GM18508 (cell line): ENCODE results near the gene LLCFC1.

Source experiments
- ATAC-seq: cut with Tn5 transposase; IDR thresholded peaks from one replicate; pipeline ENCODE4 v1.9.1; 2021; ENCODE audit warnings: moderate number of reproducible peaks; ENCODE audit not compliant: insufficient read depth, unreplicated experiment

LLCFC1 gene

DNA sequence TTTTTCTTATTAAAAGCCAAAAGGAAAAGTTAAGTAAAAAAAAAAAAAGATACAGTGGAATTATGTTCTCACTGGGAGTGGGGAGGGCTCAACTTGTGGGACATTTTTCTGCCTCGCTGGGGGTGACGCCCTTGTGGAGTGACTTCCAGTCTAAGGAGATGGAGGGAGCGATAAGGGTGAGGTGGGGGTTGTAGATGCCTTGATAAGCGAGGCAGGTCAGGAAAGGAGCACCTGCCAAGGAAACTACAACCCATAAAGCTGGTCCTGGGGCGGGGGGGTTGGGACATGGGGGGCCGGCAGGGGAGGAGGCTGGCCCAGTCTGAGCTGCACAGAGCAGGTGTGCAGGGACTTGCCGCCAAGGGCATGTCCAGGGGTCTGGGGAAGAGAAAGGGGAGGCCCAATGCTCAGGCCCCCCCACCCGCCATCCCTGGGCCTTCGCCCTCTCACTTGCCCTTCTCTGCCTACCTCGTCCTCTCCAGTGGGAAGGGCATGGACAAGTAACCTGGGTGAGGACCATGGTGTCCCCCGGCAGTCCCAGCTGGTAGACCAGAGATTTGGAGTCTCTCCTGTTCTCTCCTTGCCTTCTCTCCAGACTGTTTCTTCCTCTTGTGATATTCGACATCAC, 3.2 kb upstream of the LLCFC1 start:
- no peak for ATAC-seq

DNA sequence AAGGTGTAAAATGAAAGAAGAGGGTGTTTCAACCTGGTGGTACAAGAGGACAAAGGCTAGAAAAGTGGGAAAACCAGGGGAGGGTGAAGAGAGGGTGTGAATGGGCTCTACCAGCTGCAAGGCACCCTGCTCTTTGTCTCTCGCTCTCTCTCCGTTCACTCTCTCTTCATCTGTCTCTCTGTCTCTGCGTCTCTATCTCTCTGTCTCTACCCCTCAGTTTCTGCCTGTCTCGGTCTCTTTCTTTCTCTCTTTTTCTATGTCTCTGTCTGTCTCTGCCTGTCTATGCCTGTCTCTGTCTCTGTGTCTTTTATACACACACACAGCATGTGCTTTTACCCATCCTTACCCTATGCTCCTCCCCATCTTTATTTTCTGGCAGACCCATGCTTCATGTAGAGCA, 673 bp upstream of the LLCFC1 start:
- no peak for ATAC-seq

DNA sequence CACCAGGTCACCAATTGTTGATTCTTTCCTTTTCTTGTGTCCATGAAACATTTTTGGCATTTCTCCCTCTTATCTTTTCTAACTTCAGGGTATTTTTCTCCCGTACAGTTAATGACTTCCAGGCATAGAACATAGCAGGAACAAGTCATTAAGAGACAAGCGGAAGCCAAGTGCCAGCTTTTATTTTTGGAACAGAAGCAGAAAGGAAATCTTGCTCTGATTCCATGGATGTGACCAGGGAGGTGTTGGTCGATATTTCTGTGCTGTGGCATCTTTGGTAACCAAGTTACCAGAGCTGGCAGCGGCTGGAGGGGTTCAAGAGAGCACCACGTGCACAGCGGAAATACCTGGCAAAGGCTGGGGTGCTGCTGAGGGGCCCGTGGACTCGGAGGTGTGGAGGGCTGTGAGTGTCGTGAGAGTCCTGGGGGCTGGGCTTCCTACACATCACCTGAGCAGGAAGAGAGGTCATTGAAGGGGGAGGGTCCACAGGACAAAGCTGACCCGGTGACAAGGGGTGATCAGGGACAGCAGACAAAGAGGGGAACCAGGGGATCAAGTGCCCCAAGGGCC, 1.8 kb downstream of the LLCFC1 start:
- no peak for ATAC-seq

DNA sequence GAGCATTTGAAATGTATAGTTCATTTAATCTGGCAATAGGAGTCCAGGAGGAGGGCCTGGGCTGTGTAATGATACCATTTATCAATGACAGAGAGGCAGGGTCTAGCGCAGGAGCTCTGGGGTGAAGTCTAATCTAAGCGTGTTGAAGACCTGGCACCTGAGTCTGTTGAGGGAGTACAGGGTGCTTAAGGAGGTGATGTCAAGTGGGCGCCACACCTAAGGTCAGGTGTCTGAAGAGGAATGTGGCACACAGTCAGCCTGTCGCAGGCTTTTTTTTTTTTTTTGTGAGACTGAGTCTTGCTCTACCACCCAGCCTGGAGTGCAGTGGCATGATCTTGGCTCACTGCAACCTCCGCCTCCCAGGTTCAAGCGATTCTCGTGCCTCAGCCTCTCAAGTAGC, 2.3 kb downstream of the LLCFC1 start:
- no peak for ATAC-seq

DNA sequence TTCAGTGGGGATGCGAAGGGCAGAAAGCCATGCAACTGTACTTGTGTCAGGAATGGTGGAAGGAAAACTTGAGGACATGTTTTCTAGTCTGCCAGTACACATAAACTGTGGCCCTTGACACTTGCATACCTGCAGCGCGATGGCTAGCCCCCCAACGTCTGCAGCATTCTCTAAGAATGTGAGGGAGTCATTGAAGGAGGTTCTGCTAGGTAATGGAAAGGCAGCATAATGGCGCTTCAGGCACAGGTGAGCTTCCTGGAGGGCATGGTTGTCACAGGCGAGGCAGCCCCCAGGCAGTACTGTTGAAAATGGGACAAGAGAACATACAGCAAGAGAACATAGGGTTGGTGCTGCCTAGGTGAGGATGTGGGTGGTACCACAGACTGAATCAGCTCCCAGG, 3.5 kb downstream of the LLCFC1 start:
- no peak for ATAC-seq

DNA sequence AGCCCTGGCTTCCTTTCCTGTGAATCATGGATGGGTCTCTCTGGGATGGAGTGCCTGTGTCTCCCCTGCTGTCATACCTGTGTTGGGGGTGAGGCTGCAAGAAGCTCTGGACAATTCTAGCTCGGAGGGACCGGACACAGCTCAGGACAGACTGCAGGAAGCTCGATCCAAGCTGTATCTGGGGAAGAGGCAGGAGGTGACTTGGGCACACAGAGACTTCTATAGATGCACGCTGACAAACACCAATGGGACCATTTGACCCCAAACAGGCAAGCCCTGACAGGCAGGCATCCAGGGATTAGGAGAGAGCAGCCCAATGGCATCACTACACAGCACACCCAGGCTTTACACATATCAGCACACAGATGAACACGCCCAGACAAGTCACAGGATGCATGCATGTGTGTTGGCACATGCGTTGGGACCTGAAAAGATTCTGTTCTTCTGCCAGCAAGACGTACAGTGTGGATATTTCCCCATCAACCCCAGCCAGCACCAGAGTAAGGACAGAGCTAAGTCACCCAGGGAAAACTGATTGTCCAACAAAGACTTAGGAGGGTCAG, 4.5 kb downstream of the LLCFC1 start:
- ATAC-seq: no peak

DNA sequence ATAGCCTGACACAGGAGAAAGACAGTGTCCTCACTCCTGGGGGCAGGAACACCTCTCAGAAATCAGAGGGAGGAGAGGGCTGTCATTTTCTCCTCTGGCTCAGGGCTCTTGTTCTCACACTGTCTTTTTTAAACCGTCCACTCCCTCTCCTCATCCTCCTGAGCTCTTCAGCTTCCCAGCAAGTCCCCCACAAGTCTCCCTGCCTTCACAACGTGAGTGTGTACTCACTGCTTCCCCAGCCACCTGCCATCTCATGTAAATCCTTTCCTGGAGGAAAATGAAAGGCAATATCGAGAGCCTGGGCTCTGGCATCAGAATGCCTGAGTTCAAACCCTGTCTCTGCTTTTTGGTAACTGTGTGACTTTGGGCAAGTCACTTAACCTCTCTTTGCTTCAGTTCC, 5.7 kb downstream of the LLCFC1 start:
- no peak for ATAC-seq

DNA sequence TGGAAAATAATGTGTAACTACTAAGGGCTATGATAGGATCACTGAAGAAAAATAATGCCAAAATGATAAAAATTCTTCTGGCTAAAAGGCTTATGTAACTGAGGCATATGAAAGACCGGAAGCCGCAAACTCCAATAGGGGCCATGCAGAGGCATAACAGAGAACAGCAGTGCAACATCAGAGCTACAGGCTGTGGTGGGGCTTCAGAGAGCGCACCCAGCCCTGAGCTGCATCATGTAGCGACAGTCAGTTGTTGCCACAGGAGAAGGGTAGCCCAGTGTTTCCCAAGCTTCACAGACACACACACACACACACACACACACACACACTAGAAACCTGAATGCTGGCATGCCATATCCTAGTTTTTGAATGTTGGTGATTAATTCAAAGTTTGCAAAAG, 9.3 kb downstream of the LLCFC1 start:
- no peak for ATAC-seq

DNA sequence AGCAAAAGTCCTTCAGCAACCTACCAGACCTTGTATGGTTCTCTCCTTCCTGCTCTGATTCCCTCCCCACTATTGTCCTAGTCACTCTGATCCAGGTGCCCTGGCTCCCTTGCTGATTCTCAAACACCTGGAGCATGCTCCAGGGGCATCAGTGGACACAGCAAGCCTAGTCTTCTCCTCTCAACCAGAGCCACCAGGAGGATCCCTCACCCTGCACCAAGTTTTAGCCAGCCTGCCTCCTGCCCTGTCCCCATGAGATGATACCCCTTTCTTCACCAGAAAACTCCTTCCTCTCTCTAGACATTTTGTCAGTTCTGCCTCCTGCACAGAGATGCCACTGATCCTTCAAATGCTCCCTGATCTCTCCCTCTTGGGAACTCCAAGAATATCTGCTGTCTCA, 11.0 kb downstream of the LLCFC1 start:
- no peak for ATAC-seq

DNA sequence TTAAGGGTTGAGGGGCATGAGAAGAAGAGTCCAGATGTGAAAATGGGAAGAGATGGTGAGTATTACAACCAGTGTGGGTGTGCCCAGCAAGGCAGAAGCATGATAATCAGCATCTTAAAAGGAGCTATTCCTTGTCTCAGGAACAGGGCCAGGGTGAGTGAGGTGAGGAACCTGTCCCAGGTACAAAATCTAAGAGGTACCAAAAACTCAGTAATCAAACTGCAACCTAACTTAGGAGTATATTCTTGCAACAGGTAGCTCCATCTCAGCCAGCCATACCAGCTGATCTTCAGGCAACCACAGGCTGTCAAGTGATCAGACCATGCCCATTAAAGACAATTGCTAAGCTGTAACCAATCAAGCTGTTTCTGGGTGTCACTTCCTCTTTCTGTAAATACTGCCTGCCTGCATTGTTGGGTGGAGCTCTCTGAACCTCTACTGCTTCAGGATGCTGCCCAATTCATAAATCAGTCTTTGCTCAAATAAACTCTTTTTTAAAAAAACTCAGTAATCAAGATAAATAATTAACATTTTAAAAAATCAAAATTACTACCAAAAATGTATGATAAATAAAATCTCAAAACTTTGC, 15.5 kb downstream of the LLCFC1 start:
- no peak for ATAC-seq

DNA sequence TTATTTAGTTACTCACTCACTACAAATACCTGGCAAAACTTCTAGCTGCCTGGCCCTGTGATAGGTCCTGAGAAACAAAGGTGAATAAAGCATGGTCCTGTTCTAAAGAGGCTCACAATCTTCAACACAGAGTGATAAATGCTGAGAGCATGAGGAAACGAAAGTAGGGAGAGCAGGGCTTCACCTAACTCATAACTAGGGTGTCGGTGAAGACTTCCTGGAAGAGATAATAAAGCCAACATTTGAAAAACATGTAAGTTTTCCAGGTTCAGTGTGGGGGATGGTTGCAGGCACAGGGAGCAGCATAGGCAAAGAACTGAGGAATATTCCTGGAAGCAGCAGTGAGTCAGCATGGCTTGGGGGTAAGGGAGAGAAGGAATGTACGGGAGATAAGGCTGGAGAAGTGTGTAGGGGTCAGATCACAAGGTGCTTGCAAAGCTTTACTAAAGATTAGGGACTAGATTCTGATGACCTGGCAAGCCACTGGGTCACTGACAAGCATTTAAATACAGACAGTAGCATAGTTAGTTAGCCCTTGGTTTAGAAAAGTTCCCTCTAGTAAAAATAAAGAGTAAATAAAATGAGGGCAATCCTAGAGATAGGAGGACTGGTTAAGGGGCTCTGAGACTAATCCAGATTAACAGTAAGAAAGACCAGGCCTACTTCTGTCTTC, 17.8 kb downstream of the LLCFC1 start:
- ATAC-seq: no peak

DNA sequence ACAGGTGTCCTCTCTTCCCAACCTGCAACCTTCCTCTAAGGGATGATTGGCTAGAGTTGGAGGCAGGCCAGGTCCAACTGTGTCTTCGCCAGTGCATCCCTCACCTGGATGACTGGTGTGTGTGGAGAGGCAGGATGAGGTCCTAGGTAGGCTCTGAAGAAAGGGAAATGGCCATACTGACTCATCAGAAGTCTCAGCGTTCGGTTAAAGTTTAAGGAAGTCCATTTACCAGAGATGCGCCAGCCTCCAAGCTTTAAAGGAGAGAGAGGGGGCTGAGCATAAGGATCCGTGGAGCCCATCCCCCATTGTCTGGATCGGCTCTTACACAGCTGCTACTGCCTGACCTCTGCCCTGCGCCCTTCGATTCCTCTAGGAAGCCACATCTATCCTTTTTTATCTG, 18.4 kb downstream of the LLCFC1 start:
- no peak for ATAC-seq

DNA sequence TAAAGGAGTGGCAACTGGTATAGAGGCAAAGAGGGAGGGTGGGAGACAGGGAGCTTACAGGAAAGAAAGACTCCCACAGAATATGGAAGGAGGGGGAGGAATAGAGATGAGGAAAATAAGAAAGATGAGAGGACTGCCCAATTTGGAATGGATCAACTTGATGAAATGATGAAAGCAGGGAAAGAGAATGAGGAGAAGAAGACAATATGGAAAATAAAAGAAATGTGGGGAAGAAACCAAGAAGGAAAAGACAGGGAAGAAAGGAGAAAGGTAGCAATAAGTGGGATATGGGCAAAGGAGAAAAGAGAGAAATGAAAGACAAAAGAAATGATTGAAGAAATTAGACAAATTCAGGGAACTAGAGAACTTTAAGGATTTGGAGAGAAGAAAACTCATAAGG, 19.9 kb downstream of the LLCFC1 start:
- no peak for ATAC-seq

DNA sequence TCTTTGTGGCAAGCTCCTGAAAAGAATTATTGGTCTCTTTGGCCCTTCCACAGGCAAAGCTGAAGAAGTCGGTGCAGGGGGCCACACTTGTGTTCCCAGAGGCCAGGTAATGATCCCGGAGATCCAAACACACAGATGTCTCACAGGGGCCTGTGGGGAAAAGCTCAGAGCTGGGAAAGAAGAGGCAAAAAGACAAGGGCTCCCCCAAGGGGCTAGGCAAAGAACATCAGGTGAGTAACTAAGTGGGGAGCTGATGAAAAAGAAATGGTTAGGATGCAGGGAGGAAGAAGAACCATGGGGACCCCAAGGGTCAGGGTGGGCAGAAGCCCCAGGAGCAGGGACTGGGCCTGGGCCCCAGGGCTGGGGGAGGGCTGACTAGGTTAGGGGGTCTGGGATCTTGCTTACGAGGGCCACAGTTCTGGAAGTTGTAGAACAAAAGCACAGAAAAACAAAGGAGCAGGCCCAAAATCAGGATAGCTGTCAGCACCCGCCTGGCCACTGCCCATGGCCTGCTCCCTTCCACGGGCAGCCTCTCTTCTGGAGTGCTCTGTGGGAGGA, 21.8 kb downstream of the LLCFC1 start:
- ATAC-seq: no peak

DNA sequence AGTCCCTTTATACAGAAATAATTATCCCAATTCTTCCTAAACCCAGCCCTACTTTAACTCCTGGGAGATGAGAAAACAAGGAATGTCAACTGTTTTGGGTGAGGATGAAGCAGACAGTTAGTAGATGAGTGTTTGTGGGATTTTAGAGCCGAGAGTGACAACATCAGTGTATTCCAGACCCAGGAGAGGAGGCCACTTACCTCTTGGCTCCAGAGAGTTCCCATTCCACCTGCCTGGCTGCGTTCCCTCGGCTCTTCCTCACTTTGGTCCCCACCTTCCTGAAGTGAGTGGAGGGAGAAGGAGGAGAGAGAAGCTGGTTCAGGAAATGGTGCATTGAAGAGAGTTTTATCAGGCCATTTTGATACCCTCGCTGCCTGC, 22.3 kb downstream of the LLCFC1 start:
- no peak for ATAC-seq

DNA sequence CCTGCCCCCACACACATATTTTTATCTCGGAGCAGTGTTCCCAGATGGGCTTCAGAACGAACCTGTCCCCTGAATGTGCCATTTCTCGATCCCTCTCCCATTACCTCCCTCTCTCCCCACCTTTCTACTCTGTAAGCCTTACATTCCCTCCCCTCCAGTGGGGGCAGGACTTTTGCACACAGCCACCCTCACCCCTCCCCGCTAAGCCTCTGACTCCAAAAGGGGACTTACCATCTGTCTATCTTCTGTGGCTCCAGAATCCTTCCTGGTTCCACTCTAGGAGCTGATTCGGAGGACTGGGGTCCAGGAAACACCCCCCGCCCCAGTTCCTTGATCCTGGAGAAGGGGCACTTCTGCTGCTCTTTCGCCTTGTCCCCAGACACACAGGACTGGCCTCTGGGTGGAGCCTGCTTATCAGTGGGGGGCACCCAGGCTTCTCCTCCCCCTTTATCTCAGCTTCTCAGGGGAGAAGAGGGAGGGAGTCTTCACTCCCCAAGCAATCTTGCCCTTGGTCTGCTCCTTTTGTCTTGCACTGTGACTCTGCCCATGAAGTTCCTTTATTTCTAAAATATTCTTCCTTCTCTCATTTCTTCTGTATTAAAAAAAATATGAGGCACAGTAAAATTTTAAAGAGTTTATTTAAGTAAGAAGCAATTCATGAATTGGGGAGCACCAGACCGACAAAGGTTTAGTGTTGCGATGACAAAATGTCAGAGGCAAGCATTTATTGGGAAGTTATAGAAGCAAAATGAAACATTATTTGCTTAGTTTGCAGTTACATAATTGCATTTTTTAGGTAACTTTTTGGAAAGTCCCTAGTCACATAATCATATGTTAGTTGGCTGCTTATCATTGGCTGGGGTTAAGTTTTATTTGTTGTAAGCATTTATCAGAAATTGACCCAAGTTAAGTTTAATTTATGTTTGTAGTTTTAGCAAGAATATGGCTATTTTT, 23.0 kb downstream of the LLCFC1 start, which contains the start of gene KEL:
Gene KEL, minus strand, starts transcription at position 391 of the 954 bp plus-strand sequence. Its CDS starts 157 bp downstream, at position 234.
- ATAC-seq: no peak

DNA sequence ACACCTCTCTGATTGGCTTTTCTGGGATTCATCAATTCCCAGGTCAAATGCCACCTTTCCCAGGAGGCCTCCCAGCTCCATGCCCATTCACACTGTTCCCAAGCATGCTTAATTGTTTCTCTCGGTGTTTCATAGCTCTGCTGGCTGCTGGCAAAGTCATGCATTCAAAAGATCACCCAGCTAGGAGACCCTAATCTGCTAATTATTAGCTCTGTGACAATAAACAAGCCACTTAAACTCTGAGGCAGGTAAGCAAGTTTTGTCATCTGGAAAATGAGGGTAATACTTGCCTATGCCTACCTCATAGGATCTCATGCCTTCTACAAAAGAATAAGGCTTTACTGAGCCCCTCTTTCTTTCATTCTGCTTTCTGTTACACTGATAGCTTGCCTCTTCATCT, 23.7 kb downstream of the LLCFC1 start:
- ATAC-seq: no peak

DNA sequence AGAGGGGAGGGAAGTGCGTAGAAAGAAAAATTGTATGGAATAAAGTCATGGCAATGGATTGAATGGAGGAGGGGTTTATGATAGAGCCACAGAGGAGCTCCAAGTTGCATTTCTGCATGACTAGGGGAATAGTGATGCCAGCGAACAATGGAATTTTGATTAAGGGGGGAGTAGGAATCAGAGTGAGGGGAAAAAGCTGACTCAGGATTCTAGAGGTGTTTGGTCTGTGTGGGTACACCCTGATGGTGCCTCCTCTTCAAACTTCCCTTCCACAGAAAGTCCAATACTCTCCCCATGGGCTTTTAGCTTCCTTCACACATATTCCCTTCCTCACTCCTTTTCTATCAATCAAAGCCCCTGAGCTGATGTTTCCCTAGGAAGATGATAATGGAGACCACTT, 24.7 kb downstream of the LLCFC1 start:
- ATAC-seq: no peak

DNA sequence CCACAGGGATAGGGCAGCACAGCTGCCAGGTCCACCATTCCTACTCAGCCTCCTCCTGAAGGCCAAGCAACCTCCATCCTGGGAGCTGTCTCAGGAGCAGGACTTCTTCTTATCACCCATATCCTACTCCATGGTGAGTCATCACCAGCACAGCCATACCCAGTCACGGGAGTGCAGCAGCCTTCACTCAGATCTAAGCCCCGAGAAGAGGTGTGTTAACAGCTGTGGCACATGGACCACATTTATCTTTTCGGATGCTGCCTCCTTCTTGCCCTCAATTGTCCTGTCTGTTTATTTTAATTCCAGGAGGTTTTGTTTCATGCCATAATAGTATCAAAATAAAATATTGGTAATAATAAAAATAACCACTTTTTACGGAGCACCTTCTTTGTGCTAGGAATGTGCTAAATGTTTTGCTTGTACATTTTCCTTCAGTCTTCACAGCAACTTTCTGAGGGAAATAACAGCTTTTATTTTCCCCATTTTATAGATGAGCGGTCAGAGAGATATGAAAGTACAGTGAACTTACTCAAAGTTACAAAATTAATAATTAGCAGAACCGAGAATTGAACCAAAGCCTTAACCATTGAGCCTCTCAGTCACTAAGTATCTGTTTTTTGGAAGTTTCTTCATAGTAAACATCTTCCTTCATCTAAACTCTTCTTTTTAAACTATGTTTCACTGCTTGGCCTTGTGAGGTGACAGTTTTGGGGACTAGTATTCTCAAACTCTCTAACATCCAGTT, 25.4 kb downstream of the LLCFC1 start:
- ATAC-seq: no peak
